HFF-Myc (cell line): ENCODE measurements around the gene GRID2IP.

Source experiments
- DNase-seq: peaks from one replicate; pipeline ENCODE4 v3.0.0-alpha.2; 2011; ENCODE audit warnings: low read depth; ENCODE audit errors: extremely low read depth
- H3K4me3 ChIP-seq: replicated peaks from 2 replicates; pipeline ENCODE4 v1.5.1; 2011; ENCODE audit warnings: low read depth, mild to moderate bottlenecking, control low read depth, low read length
- CTCF ChIP-seq: IDR thresholded peaks from 2 replicates; pipeline ENCODE4 v1.5.1; 2012; ENCODE audit warnings: mild to moderate bottlenecking, low read depth, low read length, control low read depth; ENCODE audit errors: missing control alignments

The GRID2IP gene

GRCh38 chr7:6571160-6571779 is 20.0 kb upstream of the GRID2IP start:
- no peak for DNase-seq
- H3K4me3 ChIP-seq = no peak overlapping the region
- no peak for TF ChIP-seq CTCF

GRCh38 chr7:6567886-6568285 is 16.6 kb upstream of the GRID2IP start:
- no peak for DNase-seq
- no peak for TF ChIP-seq CTCF
- H3K4me3 ChIP-seq = no peak overlapping the region

- TF ChIP-seq CTCF = no peak
- H3K4me3 ChIP-seq = no peak overlapping the region
- no peak for DNase-seq
These were observed 14.4 kb upstream of the GRID2IP start for GRCh38 chr7:6565655-6566054.

GRCh38 chr7:6563936-6564770 is 12.9 kb upstream of the GRID2IP start:
- TF ChIP-seq CTCF = no peak
- DNase-seq = no peak
- H3K4me3 ChIP-seq = no peak overlapping the region

- TF ChIP-seq CTCF = no peak
- H3K4me3 ChIP-seq = no peak overlapping the region
- no peak for DNase-seq
These were observed 10.8 kb upstream of the GRID2IP start for GRCh38 chr7:6562106-6562505.

- no peak for DNase-seq
- no peak for TF ChIP-seq CTCF
- no peak overlapping the region for H3K4me3 ChIP-seq
These were observed 8.6 kb upstream of the GRID2IP start for GRCh38 chr7:6559896-6560295.
